ENCODE results near the gene HLA-DOA.

HLA-DOA gene

DNA sequence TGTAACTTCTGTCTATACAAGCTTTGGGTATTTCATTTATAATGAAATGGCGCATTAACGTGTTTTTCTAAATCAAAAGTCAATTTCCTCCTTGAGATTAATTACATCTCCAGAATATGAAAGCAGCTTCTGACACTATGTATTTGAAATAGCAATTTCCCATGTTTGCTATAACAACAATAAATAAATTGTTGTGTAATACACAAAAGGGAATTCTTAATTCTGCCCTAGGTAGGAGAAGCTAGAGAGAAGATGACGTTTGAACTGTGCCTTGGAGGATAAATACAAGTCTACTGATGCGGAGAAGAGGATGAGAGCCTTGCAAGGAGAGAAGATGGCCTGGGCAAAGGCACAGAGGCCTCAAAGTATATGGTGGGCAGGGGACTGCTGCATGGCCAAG lies 7.6 kb upstream of the HLA-DOA start:
- DNase-seq (ENCODE audit: low read depth, low spot score), result no peak

DNA sequence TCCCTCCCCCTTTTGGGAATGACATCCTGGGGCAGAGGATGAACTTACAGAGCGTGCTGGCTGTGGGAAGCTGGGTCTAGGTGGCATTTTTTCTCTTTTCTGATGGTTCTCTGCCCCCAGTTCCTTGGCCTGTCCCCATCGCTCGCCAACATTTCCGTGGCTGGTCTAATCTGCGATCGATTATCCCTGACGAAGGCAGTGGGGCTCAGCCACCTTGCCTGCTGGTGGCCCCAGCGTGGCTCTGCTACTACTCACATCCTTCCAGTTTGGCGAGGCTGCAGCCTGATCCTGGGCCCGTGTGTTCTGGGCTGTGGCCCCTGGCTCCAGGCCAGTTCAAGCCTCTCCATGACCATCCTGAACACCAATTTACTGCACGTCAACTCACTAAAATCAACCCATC lies 6.4 kb upstream of the HLA-DOA start:
- no peak for DNase-seq (ENCODE audit: low read depth, low spot score)

DNA sequence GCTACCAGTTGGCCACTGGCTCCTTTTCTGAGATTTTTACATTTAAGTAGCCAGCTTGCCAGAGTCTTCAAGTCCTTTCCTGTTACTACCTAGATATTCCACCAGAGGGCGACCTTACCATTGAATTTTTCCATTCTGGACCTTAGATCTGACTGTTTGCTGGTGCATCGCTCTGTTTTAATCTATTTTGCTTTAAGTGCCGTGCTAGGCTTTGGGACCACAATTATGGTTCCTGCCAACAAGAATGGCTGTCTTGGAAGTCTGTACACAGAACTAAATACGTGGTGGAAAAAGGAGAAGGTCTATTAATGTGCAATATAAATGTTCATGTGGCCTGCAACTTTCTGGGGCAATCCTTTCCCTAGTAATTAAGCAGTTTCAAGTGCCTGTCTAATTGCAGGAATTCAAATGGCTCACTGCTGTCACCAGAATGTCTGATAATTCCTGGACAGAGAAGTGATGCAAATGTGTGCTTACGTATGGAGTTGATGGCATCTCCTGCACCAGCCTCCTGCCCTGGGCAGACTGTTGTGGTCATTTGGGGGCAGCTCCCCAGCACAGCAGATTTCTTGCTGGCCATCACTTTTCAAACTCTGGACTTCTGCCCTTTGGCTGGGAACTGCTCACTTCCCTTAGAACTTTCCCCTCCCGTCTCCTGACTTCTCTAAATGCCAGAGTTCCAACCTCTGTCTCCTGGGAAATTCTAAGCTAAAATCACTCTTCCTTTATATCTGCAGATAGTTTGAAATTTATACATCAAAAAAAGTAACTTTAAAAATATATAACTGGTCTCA lies 5.6 kb upstream of the HLA-DOA start:
- peak; percentile 48 for DNase-seq (ENCODE audit: low read depth, low spot score)

DNA sequence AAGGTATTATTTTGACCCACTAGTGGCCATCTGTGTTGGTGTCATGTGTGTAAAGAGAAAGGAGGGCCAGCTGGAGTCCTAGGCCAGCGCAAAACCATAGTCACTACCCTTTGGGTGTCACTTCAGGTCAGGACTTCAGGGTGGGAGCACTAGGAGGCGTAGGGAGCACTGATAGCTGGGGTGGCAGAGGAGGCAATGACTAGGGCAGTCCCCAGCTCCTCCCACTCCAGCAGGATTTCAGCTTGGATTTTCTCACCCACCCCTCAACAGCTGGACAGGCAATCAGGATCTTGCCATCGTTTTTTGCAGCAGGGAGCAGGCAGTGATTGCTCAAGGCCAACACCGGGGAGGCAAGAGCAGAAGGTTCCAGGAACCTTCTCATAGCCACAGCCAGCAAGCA lies 4.2 kb upstream of the HLA-DOA start:
- no peak for DNase-seq (ENCODE audit: low read depth, low spot score)

DNA sequence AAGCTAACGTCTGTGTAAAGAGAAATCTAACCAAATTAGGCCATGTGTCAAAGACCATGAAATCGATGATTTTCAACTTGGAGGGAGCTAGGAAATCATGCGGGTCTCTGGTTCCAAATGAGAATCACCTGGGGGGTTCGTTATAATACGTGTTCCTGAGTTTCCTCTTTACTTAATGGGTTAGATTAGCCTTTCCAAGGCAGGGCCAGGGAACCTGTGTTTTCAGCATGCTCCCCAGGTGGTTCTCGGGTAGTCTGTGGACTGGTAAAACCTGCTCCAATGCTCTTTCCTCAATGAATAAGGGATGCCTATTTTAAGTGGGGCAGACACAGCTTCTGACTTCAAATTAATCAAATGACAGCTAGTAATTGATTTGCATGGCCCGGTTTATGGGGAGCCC lies 965 bp upstream of the HLA-DOA start:
- peak; percentile 33 for DNase-seq (ENCODE audit: low read depth, low spot score)

DNA sequence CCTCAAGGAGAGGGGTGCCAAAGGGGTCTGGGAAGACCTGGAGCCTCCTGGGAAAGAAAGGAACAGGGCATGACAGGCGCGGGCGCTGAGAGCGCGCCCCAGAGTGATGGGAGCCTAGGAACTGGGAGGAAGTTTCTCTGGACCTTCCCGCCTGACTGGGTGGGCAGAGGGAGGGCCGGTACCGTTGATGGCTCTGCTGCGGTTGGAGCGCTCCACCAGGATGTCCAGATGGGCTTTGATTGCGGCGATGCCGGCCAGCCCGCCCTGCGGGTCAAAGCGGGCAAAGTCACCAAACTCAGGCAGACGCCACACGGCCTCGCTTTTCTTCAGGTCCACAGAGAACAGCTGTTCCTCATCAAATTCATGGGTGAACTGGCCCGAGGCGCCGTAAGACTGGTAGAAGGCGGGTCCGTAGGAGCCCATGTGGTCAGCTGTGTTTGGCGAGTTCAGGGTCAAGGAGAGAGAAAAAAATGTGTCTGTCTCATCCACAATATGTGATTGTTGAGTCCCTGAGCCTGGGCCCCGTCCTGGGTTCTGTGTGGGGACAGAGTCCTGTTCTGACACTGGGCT lies 1.5 kb downstream of the HLA-DOA start:
- DNase-seq (ENCODE audit: low read depth, low spot score), result no peak

DNA sequence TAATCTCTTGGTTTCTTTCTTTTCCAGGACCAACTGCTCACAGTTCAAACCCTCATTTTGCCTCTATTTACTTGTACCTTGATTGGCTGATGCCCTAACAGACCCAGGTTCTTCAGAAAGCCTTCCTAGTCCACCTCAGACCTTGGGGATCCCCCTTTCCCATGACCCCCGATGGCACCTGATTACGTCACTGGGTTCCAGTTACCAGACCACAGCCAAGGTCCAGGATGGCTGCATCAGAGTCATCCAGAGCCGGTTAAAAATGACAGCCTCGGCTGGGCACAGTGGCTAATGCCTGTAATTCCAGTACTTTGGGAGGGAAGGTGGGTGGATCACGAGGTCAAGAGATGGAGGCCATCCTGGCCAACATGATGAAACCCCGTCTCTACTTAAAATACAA lies 4.5 kb downstream of the HLA-DOA start:
- DNase-seq (ENCODE audit: low read depth, low spot score), result no peak

DNA sequence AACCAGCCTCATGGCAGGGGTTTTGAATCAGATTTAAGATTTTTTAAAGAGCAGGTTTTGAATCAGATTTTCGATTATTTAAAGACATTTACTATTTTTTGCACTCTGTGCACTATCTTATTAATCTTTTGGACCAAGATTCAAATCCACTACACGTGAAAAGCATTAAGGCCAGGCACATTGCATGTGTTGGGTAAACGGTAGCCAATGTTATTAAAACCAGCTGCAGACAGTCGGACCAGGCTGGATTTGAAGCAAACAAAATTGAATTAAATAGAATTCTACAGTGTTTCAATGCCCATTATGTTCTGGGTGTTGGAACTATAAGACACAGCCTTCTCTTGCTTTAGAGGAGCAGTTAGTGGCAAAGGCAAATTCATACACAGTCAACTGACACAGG lies 7.7 kb downstream of the HLA-DOA start:
- no peak for DNase-seq (ENCODE audit: low read depth, low spot score)

DNA sequence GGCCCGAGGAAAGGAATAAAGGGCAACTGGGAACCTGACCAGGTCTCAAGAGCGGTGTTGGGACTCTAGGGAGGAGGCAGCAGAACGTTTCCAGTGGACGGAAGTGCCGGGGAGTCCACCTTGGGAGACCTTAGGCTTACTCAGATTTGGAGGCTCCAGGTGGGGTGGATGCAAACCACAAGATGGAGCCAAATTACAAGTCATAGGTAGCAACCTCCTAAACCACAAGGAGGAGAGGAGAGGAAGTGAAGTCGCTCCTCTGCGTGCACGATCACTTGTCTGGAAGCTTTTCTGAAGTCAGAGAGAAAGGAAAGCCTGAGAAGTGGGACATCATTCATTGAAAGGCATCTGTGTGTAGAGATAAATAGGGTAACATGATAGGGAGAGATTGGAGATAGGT lies 9.3 kb downstream of the HLA-DOA start:
- peak; percentile 65 for DNase-seq (ENCODE audit: low read depth, low spot score)

DNA sequence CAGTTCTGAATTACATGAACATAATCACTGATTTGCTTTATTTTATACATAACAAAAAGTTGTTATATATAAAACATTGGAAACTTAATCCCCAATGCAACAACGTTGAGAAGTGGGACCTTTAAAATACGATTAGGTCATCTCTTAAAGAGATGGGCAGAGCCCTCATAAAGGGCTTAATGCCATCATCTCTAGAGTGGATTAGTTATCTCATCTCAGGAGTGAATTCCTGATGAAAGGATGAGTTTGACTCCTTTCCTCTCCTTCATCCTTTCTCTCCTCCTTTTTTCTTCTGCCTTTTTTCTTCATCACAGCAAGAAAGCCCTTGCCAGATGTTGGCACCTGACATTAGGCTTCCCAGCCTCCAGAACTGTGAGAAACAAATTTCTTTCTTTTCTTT lies 13.9 kb downstream of the HLA-DOA start:
- no peak for DNase-seq (ENCODE audit: low read depth, low spot score)

DNA sequence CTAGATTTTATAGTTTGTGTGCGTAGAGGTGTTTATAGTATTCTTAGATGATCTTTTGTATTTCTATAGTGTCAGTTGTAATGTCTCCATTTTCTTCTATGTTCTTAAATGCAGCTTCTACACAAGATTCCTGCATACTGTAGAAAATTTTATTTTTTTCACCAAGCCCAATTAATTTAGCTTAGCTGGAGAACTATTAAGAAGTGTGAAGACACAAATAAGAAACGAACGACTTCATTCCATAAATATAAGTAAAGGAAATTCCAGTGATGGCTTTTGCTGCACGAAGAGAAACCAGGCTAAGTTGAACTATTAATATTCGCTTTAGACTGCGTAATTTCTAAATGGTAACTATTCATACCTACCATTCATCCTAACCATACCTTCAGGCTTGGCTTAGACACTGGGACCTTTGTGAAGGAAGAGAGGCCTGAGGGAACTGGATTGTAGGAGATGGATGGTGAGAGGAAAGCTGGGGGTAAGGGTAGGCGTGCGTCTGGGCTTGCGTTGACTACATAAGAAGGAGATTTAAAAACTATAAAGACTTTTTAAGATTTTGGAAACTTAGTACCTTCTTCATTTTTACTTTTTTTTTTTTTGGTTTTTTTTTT lies 15.9 kb downstream of the HLA-DOA start:
- no peak for DNase-seq (ENCODE audit: low read depth, low spot score)

DNA sequence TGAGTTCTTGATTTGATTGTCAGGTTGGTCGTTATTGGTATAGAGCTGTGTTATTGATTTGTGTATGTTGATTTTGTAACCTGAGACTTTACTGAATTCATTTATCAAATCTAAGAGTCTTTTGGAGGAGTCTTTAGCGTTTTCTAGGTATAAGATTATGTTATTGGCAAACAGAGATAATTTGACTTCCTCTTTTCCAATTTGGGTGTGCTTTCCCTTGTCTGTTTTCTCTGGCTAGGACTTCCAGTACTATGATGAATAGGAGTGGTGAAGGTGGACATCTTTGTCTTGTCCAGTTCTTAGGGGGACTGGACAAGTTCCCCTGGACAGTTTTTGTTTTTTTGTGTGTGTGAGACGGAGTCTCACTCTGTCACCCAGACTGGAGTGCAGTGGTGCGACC lies 17.4 kb downstream of the HLA-DOA start:
- DNase-seq (ENCODE audit: low read depth, low spot score), result no peak

DNA sequence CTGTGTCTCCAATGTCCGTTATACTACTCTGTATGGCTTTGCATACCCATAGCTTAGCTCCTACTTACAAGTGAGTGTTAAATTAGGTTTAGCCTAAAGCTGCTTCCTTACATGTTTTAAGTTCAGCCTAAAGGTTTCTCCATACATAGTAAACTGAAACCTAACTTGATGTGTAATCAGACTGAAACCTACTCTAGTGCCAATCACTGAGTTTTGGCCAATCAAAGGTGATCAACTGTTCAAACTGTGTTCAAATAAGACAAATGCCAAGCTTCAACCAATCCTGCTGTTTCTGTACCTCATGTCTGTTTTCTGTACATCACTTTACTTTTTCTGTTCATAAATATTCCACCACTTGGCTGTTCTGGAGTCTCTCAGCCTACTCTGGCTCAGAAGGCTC lies 20.0 kb downstream of the HLA-DOA start:
- DNase-seq (ENCODE audit: low read depth, low spot score), result no peak

DNA sequence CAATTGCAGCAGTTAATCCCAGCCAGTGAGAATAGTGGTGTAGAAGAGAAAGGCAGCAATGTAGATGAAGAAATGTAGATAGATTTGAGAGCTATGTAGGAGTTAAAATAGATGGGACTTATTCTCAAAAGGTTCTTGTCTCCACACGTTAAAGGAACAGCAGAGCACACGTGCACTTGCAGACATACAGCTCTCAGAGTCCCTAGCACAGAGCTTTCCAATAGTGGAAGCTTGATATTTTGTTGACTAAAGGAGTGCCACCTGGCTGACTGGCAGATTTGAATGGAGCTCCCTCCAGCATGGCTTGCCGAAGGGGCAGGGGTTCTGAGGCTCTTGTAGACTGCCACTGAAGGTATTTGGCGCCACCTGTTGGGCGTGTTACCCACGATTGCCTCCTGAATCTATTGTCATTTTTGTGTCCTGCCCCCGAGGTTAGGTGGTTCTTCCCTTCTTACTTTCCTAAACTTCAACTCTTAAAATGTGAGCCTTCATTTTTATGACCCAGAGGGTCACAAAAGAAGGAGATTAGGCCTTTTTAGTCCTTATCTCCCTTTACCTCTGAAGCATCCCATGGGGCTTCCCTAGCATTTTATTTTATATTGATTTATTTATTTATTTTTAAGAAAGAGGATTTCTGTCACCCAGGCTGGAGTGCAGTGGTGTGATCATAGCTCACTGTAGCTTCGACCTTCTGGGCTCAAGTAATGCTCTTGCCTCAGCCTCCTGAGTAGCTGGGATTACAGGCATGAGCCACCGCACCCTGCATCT lies 24.6 kb downstream of the HLA-DOA start:
- no peak for DNase-seq (ENCODE audit: low read depth, low spot score)

DNA sequence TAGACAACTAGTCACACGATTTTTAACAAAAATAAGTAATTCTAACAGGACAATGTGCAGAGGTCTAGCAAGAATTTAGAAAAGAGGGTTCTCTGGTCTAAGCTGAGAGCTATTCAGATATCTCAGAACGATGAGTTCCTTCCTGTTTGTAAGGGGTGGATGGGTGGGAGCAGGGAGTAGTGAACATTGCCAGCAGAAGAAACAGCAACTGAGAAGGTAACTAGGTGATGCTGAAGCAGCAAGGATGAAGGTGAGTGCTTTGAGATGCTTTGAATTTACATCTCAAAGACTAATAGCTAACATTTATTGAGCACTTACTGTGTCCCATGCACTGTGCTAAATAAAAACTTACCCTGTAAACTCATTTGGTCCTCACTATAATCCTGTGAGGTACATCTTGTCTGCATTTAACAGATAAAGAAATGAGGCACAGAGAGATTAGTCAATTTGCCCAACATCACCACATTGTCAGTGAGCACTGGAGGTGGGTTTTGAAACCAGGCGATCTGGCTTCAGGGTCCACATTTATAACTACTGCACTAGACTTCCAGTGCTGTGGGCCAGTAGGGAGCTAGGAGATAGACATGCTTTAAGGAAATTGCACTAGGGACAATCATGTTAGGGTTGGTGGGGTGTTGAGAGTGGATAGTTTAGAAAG lies 25.3 kb downstream of the HLA-DOA start:
- no peak for DNase-seq (ENCODE audit: low read depth, low spot score)

DNA sequence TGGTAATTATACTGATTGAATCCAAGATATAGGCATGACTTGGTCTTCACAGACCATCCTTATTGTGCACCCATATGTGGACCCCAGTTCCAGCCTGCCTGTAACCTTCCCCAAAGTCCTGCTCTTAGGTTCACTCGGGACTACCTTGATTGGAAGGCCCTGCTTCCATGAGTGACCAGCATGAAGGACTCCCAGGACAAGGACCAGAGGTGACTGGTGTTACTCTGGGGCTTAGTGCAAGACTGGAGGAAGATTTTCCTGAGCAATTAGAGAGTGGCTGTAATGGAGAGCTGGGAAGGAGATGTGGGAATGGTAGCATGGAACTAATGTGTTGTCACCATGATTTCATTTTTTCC lies 25.9 kb downstream of the HLA-DOA start:
- DNase-seq (ENCODE audit: low read depth, low spot score), result no peak

DNA sequence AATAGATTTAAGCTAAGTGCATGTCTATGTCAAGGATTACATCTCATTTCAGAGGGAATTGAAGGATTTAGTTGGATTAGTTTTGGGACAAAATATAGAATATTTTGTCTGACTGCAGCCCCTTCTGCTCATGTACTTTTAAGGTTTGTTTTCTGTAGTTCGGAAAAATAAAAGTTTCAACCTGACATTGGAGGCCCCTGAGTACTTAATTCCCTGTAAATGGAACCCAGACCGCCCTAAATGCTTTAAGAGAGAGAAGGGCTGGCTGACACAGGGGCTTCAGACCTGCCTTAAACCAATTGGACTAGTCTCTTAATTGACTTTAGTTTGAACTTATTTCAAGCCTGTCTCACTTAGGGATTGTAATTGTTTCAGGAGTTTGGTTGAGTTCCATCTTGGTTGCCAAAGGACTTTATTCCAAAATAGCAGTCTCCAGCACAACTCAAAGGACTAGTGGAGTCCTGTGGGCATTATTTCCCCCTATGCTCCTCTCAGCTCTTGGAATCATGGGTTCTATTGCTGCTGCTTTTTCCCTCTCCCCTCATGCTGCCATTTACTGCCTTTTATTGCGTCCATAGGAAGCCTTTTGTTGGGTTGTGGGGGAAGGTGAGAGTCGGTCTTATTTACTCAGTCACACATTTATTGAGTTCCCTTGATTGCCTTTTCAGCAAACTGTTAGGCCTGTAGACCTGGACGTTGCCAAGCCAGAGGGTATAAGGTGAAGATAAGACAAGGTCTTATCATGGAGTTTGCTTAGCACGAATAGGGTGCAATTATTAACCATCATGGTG lies 26.5 kb downstream of the HLA-DOA start:
- DNase-seq (ENCODE audit: low read depth, low spot score), result no peak

DNA sequence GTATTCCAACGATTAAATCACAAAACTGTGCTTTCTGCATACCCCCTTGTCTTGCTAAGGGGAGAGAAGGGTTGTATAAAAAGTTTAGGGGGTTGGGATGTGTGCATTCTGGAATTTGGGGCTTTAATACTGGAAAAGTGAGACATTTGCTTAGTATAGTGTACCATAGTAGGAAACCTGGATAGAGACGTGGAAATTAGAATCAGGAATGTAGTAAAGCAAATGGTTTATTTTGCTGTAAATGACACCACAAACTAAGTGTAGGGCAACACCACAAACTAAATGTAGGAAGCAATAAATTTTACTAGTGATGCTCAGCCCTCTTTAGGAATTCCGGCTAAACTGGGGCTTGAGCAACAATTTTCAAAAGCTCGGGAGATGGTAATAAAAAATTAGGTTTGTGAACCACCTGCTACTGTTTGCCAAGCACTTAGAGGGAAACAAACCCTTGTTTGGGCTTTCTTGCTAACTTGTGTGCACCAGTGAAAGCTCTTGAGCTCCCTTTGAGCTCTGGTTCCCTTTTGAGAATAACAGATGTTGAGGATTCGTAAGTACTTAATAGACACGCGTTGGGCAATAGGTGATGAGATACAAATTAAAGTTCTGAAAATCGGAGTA lies 27.2 kb downstream of the HLA-DOA start:
- DNase-seq (ENCODE audit: low read depth, low spot score), result no peak

DNA sequence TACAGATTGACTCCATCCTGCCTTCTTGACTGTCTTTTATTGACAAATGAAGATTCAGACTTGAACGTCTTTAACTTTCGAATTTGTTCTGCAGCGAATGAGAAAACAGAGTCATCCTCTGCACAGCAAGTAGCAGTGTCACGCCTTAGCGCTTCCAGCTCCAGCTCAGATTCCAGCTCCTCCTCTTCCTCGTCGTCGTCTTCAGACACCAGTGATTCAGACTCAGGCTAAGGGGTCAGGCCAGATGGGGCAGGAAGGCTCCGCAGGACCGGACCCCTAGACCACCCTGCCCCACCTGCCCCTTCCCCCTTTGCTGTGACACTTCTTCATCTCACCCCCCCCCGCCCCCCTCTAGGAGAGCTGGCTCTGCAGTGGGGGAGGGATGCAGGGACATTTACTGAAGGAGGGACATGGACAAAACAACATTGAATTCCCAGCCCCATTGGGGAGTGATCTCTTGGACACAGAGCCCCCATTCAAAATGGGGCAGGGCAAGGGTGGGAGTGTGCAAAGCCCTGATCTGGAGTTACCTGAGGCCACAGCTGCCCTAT lies 28.8 kb downstream of the HLA-DOA start:
- no peak for DNase-seq (ENCODE audit: low read depth, low spot score)

DNA sequence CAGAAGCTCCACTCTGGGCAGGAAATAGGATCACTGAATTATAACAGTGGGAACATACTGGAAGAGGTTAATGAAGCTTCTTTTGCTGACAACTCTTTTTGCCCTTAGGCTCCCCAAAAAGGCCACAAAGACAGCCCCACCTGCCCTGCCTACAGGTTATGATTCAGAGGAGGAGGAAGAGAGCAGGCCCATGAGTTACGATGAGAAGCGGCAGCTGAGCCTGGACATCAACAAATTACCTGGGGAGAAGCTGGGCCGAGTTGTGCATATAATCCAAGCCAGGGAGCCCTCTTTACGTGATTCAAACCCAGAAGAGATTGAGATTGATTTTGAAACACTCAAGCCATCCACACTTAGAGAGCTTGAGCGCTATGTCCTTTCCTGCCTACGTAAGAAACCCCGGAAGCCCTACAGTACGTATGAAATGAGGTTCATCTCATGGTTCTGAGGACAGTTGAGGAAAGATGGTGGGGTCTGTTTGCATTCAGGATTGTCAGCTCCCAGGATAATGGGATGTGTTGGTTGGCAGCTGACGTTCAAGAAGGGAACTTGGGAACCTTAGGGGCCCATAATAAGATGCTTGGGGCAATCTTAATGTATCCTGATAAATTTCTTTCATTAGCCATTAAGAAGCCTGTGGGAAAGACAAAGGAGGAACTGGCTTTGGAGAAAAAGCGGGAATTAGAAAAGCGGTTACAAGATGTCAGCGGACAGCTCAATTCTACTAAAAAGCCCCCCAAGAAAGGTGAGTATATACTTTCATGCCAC lies 29.5 kb downstream of the HLA-DOA start:
- DNase-seq (ENCODE audit: low read depth, low spot score), result no peak
